Activated naive CD4-positive, alpha-beta T cell treated with anti-CD3 and anti-CD28 coated beads, Interleukin-2, amount 50 U/mL, for 24 hours (primary cell): ENCODE results near the gene AQP9.

Source experiments
- H3K27ac Mint-ChIP-seq: one replicate; pipeline ENCODE4 v1.8.0; 2021; ENCODE audit warnings: mild to moderate bottlenecking, mixed read lengths
- H3K27me3 Mint-ChIP-seq: one replicate; pipeline ENCODE4 v1.8.0; 2021; ENCODE audit warnings: mixed read lengths
- H3K36me3 Mint-ChIP-seq: one replicate; pipeline ENCODE4 v1.8.0; 2021; ENCODE audit warnings: mixed read lengths
- H3K4me1 Mint-ChIP-seq: one replicate; pipeline ENCODE4 v1.8.0; 2021; ENCODE audit warnings: mixed read lengths
- H3K4me3 Mint-ChIP-seq: one replicate; pipeline ENCODE4 v1.8.0; 2021; ENCODE audit warnings: mild to moderate bottlenecking, mixed read lengths
- H3K9me3 Mint-ChIP-seq: one replicate; pipeline ENCODE4 v1.8.0; 2021; ENCODE audit warnings: mixed read lengths

Gene AQP9

DNA sequence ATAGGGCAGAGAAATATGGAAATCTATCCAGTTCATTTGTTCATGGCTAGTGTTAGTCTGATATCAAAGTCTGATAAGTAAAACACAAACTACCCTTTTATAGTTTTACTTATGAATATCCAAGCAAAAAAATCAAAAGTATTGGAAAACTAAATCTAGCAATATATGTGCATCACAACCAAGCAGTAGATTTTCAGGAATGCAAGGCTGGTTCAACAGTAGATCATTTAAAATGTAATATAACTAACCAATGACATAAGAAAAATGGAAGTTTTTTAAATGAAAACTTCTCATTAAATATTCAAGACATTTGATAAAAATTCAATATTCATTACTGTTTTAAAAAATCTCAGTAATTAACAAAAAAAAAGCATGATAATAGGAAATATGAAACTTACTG, 12.8 kb upstream of the AQP9 start:
- Mint-ChIP-seq H3K36me3 (peaks cover 3% of the 10 kb centered on the region), H3K27me3 (peaks cover 7% of the 10 kb centered on the region), H3K4me1 (no peaks in the 10 kb centered on the region), H3K4me3 (no peak overlapping the region), H3K27ac (peak overlapping the region; percentile 23), H3K9me3 (peaks cover 7% of the 10 kb centered on the region)

GRCh38 chr15:58134886-58135285, 3.3 kb upstream of the AQP9 start:
- Mint-ChIP-seq H3K4me1 (no peaks in the 10 kb centered on the region), H3K9me3 (no peaks in the 10 kb centered on the region), H3K27ac (no peak overlapping the region), H3K27me3 (peaks cover 8% of the 10 kb centered on the region), H3K36me3 (no peaks in the 10 kb centered on the region), H3K4me3 (no peak overlapping the region)

GRCh38 chr15:58135511-58136174, 2.5 kb upstream of the AQP9 start:
- H3K27me3 Mint-ChIP-seq: peaks cover 8% of the 10 kb centered on the region
- no peaks in the 10 kb centered on the region for H3K4me1 Mint-ChIP-seq
- H3K27ac Mint-ChIP-seq: no peak overlapping the region
- H3K4me3 Mint-ChIP-seq: no peak overlapping the region
- H3K36me3 Mint-ChIP-seq: no peaks in the 10 kb centered on the region
- no peaks in the 10 kb centered on the region for H3K9me3 Mint-ChIP-seq

DNA sequence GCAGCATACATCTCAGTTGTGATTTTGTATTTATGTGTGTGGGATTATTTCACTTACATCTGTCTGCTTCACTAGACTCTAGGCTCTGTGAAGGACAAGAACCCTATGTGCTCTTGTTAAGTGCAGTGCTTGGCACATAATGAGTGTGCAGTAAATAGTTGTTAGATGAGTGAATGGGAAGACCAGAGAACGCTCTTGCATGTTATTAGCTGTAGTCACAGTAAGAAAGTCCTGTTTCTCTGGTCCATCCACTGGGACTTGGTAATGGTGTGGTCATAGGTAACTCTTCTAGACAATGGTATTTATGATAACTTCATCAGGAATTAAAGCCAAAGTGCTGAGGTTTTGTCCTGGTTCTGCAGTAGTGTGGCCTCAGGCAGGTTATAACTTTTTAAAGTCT, 1.4 kb upstream of the AQP9 start:
- Mint-ChIP-seq H3K36me3 (no peaks in the 10 kb centered on the region), H3K4me3 (no peak overlapping the region), H3K27me3 (peaks cover 8% of the 10 kb centered on the region), H3K9me3 (no peaks in the 10 kb centered on the region), H3K27ac (no peak overlapping the region), H3K4me1 (no peaks in the 10 kb centered on the region)

GRCh38 chr15:58137686-58138085, 495 bp upstream of the AQP9 start:
- Mint-ChIP-seq H3K4me1 (no peaks in the 10 kb centered on the region), H3K9me3 (no peaks in the 10 kb centered on the region), H3K4me3 (no peak overlapping the region), H3K27me3 (peaks cover 5% of the 10 kb centered on the region), H3K36me3 (no peaks in the 10 kb centered on the region), H3K27ac (no peak overlapping the region)

DNA sequence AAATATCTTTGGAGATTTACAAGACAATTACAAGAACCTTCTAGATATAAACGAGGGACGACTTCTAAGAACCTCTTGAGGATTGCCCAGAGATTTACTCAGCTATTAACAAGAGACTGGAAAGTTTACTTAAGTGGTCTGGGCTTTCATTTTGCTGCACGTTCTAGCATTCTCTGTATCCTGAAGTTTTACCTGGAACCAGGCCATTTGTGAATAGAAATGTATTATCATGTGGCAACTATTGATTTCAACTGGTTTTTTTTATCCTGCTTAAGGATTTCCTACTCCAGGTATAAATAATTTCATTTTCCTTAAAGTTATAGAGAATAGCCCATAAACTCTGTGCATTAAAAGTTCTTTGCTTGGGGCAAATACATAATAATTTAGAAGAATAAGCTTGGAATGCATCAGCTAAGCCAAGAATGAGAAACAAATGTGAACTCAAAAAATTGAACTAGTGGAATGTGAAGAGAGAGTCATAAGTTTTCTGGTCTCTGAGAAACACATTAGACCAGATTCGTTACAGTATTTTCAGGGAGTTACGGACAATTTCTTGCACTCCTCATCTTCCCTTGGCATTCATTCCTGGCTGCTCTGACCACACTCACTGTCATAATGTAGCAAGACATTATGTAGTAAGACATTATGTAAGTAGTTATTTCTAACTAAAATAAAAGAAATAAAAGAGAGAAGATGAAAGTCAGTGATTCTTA, 1.3 kb downstream of the AQP9 start:
- H3K4me1 Mint-ChIP-seq: no peaks in the 10 kb centered on the region
- H3K27ac Mint-ChIP-seq: no peak overlapping the region
- no peak overlapping the region for H3K4me3 Mint-ChIP-seq
- no peaks in the 10 kb centered on the region for H3K9me3 Mint-ChIP-seq
- peaks cover 4% of the 10 kb centered on the region for H3K27me3 Mint-ChIP-seq
- H3K36me3 Mint-ChIP-seq: no peaks in the 10 kb centered on the region

DNA sequence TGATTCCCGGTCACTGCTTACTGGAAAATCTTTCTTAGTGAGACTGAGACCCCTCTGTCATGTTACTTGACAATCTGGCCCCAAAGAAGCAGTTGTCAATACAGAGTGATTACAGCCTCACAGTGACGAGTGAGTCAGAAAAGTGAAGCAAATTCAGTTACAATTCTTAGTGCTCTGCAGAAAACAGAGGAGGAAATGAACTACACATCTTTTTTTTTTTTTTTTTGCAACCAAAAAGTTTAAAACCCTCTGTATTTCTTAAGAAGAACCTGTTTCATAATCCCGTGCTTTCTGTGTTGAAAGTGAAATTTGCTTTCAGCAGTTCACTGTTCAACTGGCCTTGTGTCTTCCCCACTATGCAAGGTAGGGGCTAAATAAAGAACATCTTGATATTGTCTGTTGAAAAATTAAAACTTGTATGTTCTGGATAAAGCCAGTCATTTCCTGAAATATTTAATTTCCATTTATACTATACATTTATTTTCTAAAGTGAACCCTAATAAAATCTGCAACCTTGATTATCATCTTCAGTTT, 1.9 kb downstream of the AQP9 start:
- Mint-ChIP-seq H3K27ac (no peak overlapping the region), H3K4me1 (no peaks in the 10 kb centered on the region), H3K4me3 (no peak overlapping the region), H3K27me3 (peaks cover 5% of the 10 kb centered on the region), H3K9me3 (no peaks in the 10 kb centered on the region), H3K36me3 (no peaks in the 10 kb centered on the region)

GRCh38 chr15:58141894-58142293, 3.7 kb downstream of the AQP9 start:
- no peak overlapping the region for H3K27ac Mint-ChIP-seq
- H3K9me3 Mint-ChIP-seq: no peaks in the 10 kb centered on the region
- no peaks in the 10 kb centered on the region for H3K4me1 Mint-ChIP-seq
- H3K4me3 Mint-ChIP-seq: no peak overlapping the region
- H3K27me3 Mint-ChIP-seq: peaks cover 9% of the 10 kb centered on the region
- H3K36me3 Mint-ChIP-seq: no peaks in the 10 kb centered on the region

DNA sequence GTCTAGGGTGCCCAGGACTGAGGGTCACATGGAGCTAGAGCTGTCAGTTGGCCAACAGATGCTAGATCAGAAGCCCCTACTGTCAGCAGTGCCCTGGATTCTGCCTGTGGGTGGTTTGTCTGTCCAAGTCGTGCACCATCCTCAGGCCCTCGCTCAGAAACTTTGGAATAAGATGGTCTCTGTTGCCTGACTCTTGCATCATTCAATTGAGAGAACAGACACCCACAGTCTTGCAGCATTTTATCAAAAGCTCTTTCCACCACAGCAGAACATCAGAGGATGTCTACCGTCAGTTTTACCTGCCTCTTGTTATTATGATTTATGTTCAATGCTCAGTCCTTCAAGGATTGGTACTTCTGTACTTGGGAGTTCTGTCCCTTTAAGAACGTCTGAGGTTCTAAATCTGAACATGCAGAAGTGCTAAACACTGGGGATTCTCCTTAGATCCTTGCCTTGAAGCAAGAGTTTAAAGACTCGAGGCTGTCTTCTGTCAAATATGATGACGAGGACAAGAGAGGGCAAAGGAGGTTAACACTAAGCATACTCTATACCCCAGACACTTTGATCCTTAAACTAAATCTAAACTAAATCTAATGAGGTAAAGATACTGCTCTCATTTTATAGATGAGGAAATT, 4.8 kb downstream of the AQP9 start:
- H3K9me3 Mint-ChIP-seq: no peaks in the 10 kb centered on the region
- H3K36me3 Mint-ChIP-seq: no peaks in the 10 kb centered on the region
- peaks cover 8% of the 10 kb centered on the region for H3K27me3 Mint-ChIP-seq
- H3K4me1 Mint-ChIP-seq: no peaks in the 10 kb centered on the region
- H3K27ac Mint-ChIP-seq: no peak overlapping the region
- no peak overlapping the region for H3K4me3 Mint-ChIP-seq

GRCh38 chr15:58145606-58146005, 7.4 kb downstream of the AQP9 start:
- Mint-ChIP-seq H3K36me3 (no peaks in the 10 kb centered on the region), H3K4me3 (no peak overlapping the region), H3K4me1 (no peaks in the 10 kb centered on the region), H3K27me3 (peaks cover 7% of the 10 kb centered on the region), H3K9me3 (no peaks in the 10 kb centered on the region), H3K27ac (no peak overlapping the region)

DNA sequence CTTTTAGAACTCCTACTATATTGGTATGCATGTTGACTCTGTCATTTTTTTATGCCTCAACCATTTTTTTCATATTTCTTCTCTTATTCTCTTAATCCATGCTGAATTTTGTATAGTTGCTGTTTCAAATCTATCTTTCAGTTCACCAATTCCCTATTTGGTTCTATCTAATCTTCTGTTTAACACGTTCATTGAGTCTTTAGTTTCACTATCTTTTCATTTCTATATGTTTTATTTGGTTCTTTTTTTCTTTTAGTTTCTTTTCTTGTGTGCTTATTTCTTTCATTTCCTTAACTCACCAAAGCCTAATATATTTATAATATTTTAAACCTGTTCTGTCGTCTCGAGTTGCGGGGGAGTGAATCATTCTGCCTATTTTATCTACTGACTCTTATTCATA, 8.0 kb downstream of the AQP9 start:
- peaks cover 7% of the 10 kb centered on the region for H3K27me3 Mint-ChIP-seq
- no peak overlapping the region for H3K27ac Mint-ChIP-seq
- no peak overlapping the region for H3K4me3 Mint-ChIP-seq
- H3K36me3 Mint-ChIP-seq: no peaks in the 10 kb centered on the region
- no peaks in the 10 kb centered on the region for H3K9me3 Mint-ChIP-seq
- H3K4me1 Mint-ChIP-seq: no peaks in the 10 kb centered on the region

- no peak overlapping the region for H3K4me3 Mint-ChIP-seq
Observed at GRCh38 chr15:58146749-58147148, 8.6 kb downstream of the AQP9 start.

GRCh38 chr15:58147171-58147611, 9.0 kb downstream of the AQP9 start:
- H3K9me3 Mint-ChIP-seq: no peaks in the 10 kb centered on the region
- H3K4me3 Mint-ChIP-seq: no peak overlapping the region
- no peaks in the 10 kb centered on the region for H3K36me3 Mint-ChIP-seq
- no peak overlapping the region for H3K27ac Mint-ChIP-seq
- H3K4me1 Mint-ChIP-seq: no peaks in the 10 kb centered on the region
- peaks cover 7% of the 10 kb centered on the region for H3K27me3 Mint-ChIP-seq

More at GRCh38 chr15:58146749-58147148, 8.6 kb downstream of the AQP9 start:
- no peaks in the 10 kb centered on the region for H3K9me3 Mint-ChIP-seq
- H3K4me1 Mint-ChIP-seq: no peaks in the 10 kb centered on the region
- H3K36me3 Mint-ChIP-seq: no peaks in the 10 kb centered on the region
- no peak overlapping the region for H3K27ac Mint-ChIP-seq
- H3K27me3 Mint-ChIP-seq: peaks cover 7% of the 10 kb centered on the region

DNA sequence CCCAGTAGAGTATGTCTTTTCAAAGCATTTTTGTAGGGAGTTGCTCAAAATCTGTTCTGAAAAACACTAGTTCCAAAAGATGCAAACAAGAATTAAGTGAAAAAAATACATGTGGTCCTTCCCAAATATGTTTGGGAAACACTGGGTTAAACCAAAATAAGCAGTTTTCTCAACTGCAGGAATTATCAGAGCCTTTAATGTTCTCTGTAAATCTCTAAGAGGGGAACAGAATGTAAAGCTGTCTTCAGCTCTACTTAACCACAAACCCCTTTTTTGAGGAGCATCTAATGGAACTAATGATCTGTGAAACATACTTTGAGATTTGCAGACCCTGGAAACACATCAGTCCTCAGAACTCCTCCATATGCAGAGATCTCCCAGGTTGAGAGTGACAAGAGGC, 9.9 kb downstream of the AQP9 start:
- Mint-ChIP-seq H3K9me3 (no peaks in the 10 kb centered on the region), H3K36me3 (no peaks in the 10 kb centered on the region), H3K27ac (no peak overlapping the region), H3K27me3 (peaks cover 7% of the 10 kb centered on the region), H3K4me3 (no peak overlapping the region), H3K4me1 (no peaks in the 10 kb centered on the region)

- no peak overlapping the region for H3K27ac Mint-ChIP-seq
- H3K36me3 Mint-ChIP-seq: no peaks in the 10 kb centered on the region
- H3K4me1 Mint-ChIP-seq: no peaks in the 10 kb centered on the region
- peaks cover 7% of the 10 kb centered on the region for H3K27me3 Mint-ChIP-seq
- no peak overlapping the region for H3K4me3 Mint-ChIP-seq
- no peaks in the 10 kb centered on the region for H3K9me3 Mint-ChIP-seq
Observed at GRCh38 chr15:58148633-58149445, 10.7 kb downstream of the AQP9 start.
